HEK293T (cell line): ENCODE measurements around the gene WBP2.
"Not testable (repeated sequence)": the region's sequence is repeated elsewhere in the genome, so short reads cannot be mapped to it uniquely, and the experiment has no call there.

Experiments
- ARNT ChIP-seq: fragments of 450-650 bp; IDR thresholded peaks from 2 replicates; pipeline ENCODE4 v1.6.1; 2017; ENCODE audit warnings: mild to moderate bottlenecking
- FOXM1 ChIP-seq: fragments of 450-650 bp; IDR thresholded peaks from 2 replicates; pipeline ENCODE4 v1.6.1; 2017; ENCODE audit warnings: mild to moderate bottlenecking, borderline replicate concordance
- SUZ12 ChIP-seq: fragments of 450-650 bp; IDR thresholded peaks from 2 replicates; pipeline ENCODE4 v1.6.1; 2016; ENCODE audit warnings: mild to moderate bottlenecking

DNA sequence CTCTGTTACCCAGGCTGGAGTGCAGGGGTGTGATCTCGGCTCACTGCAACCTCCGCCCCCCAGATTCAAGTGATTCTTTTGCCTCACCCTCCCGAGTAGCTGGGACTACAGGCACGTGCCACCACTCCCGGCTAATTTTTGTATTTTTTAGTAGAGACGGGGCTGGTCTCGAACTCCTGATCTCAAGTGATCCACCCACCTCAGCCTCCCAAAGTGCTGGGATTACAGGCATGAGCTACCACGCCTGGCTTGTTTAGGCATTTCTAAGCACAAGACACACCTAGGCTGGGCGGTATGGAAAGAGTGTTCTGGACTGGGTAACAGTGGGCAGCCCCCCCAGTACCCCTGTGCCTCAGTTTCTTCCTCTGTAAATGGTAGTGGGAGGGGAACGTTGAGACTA, 15.1 kb upstream of the WBP2 start:
- TF ChIP-seq SUZ12, ARNT, FOXM1: not testable (repeated sequence)
